HEK293 (cell line): Measurements from ENCODE around the gene SELENOF.
A peak's percentile ranks its signal among the peaks of the same experiment; 100 is the strongest.

Experiments
- CTCF ChIA-PET: fragments of 350-600 bp; formaldehyde crosslinking; extraction: SDS; loops from one replicate; lab custom pipeline; 2021; ENCODE audit warnings: antibody characterized with exemption; lab: Yijun Ruan, JAX
- POLR2A ChIA-PET: fragments of 300-600 bp; formaldehyde crosslinking; extraction: SDS; loops from one replicate; lab custom pipeline; 2020; ENCODE audit warnings: antibody characterized with exemption, inconsistent platforms; lab: Yijun Ruan, JAX
- H3K27ac ChIP-seq: fragments of 200-500 bp; sonication (Bioruptor generic); 2 replicates; pipeline ENCODE4 v1.5.1; 2014; ENCODE audit warnings: low read depth, low read length, control low read depth, inconsistent platforms; ENCODE audit errors: extremely low read depth
- H3K36me3 ChIP-seq, 2 experiments: fragments of 200-500 bp in 1 of 2; sonication (Bioruptor generic) in 1 of 2; 1 replicate in 1 of 2; 2 replicates in 1 of 2; pipeline ENCODE4 v1.5.1; 2014 to 2017; ENCODE audit warnings: inconsistent platforms in 2 of 2, low read length in 2 of 2; ENCODE audit not compliant: control insufficient read depth in 2 of 2, insufficient read depth in 1 of 2
- H3K4me1 ChIP-seq: fragments of 200-500 bp; sonication (Bioruptor generic); 2 replicates; pipeline ENCODE4 v1.5.1; 2014; ENCODE audit warnings: mild to moderate bottlenecking, low read length, inconsistent platforms; ENCODE audit not compliant: control insufficient read depth, insufficient read depth
- H3K4me3 ChIP-seq: 2 replicates; pipeline ENCODE4 v1.5.1; 2011; ENCODE audit warnings: low read depth, mild to moderate bottlenecking, control low read depth, low read length, moderate library complexity
- H3K9me3 ChIP-seq: fragments of 200-500 bp; sonication (Bioruptor generic); 2 replicates; pipeline ENCODE4 v1.5.1; 2014; ENCODE audit warnings: low read depth, low read length, inconsistent platforms; ENCODE audit not compliant: control insufficient read depth, insufficient read depth
- BCL11B ChIP-seq: fragments of 450-650 bp; formaldehyde crosslinking; IDR thresholded peaks from 2 replicates; pipeline ENCODE4 v1.5.1; 2016; ENCODE audit warnings: low read depth, missing biosample characterization, missing genetic modification characterization
- EGR2 ChIP-seq: fragments of 450-650 bp; formaldehyde crosslinking; IDR thresholded peaks from 2 replicates; pipeline ENCODE4 v1.5.1; 2016; ENCODE audit warnings: low read depth, missing biosample characterization, missing genetic modification characterization
- GFI1B ChIP-seq: fragments of 450-650 bp; formaldehyde crosslinking; IDR thresholded peaks from 2 replicates; pipeline ENCODE4 v1.5.1; 2016; ENCODE audit warnings: missing biosample characterization, missing genetic modification characterization
- GLI2 ChIP-seq: fragments of 450-650 bp; formaldehyde crosslinking; IDR thresholded peaks from 2 replicates; pipeline ENCODE4; 2017; ENCODE audit warnings: missing biosample characterization, missing genetic modification characterization, low read depth, borderline replicate concordance
- PRDM6 ChIP-seq: fragments of 450-650 bp; formaldehyde crosslinking; IDR thresholded peaks from 2 replicates; pipeline ENCODE4 v1.5.1; 2017; ENCODE audit warnings: missing biosample characterization, missing genetic modification characterization
- TCF7L2 ChIP-seq: IDR thresholded peaks from 2 replicates; pipeline ENCODE4 v1.6.1; 2011; ENCODE audit warnings: low read depth, mild to moderate bottlenecking, inconsistent platforms, low read length, moderate library complexity, borderline replicate concordance
- YY2 ChIP-seq: fragments of 450-650 bp; formaldehyde crosslinking; IDR thresholded peaks from 2 replicates; pipeline ENCODE4 v1.5.1; 2016; ENCODE audit warnings: missing biosample characterization, missing genetic modification characterization
- ZBTB6 ChIP-seq: fragments of 450-650 bp; formaldehyde crosslinking; IDR thresholded peaks from 2 replicates; pipeline ENCODE4 v1.5.1; 2017; ENCODE audit warnings: missing biosample characterization, missing genetic modification characterization
- ZBTB7A ChIP-seq: fragments of 450-650 bp; formaldehyde crosslinking; IDR thresholded peaks from 2 replicates; pipeline ENCODE4 v1.5.1; 2016; ENCODE audit warnings: low read depth, missing biosample characterization, missing genetic modification characterization
- ZFP41 ChIP-seq: fragments of 450-650 bp; formaldehyde crosslinking; IDR thresholded peaks from 2 replicates; pipeline ENCODE4 v1.5.1; 2016; ENCODE audit warnings: missing biosample characterization, missing genetic modification characterization, borderline replicate concordance
- ZNF121 ChIP-seq: fragments of 450-650 bp; formaldehyde crosslinking; IDR thresholded peaks from 2 replicates; pipeline ENCODE4 v1.5.1; 2016; ENCODE audit warnings: missing biosample characterization, missing genetic modification characterization
- ZNF174 ChIP-seq: fragments of 450-650 bp; formaldehyde crosslinking; IDR thresholded peaks from 2 replicates; pipeline ENCODE4 v1.5.0; 2017; ENCODE audit warnings: missing biosample characterization, mild to moderate bottlenecking, missing genetic modification characterization
- ZNF341 ChIP-seq: fragments of 450-650 bp; formaldehyde crosslinking; IDR thresholded peaks from 2 replicates; pipeline ENCODE4; 2016; ENCODE audit warnings: low read depth, missing biosample characterization, missing genetic modification characterization
- ZNF560 ChIP-seq: fragments of 450-650 bp; formaldehyde crosslinking; IDR thresholded peaks from 2 replicates; pipeline ENCODE4 v1.5.1; 2017; ENCODE audit warnings: missing biosample characterization, missing genetic modification characterization, borderline replicate concordance
- ZNF596 ChIP-seq: fragments of 450-650 bp; IDR thresholded peaks from 2 replicates; pipeline ENCODE4 v1.5.0; 2018; ENCODE audit warnings: missing biosample characterization, mild to moderate bottlenecking, missing genetic modification characterization, moderate library complexity
- ZNF664 ChIP-seq: fragments of 450-650 bp; formaldehyde crosslinking; IDR thresholded peaks from 2 replicates; pipeline ENCODE4 v1.5.1; 2016; ENCODE audit warnings: missing biosample characterization, missing genetic modification characterization
- ZNF747 ChIP-seq: fragments of 450-650 bp; formaldehyde crosslinking; IDR thresholded peaks from 2 replicates; pipeline ENCODE4 v1.5.1; 2016; ENCODE audit warnings: missing biosample characterization, missing genetic modification characterization
- ZSCAN16 ChIP-seq: fragments of 450-650 bp; formaldehyde crosslinking; IDR thresholded peaks from 2 replicates; pipeline ENCODE4 v1.5.1; 2016; ENCODE audit warnings: missing biosample characterization, missing genetic modification characterization

SELENOF gene

GRCh38 chr1:86942042-86942441 is 28.1 kb upstream of the SELENOF start:
- no peak overlapping the region for H3K4me3 ChIP-seq
- no peak overlapping the region for H3K27ac ChIP-seq
- ChIA-PET CTCF (interaction anchor here (0.6 to 1.1 kb wide), 5 partner anchors 17 to 562 kb away, joined by 3 to 4 read pairs (median 3); no protein-coding TSS in a partner anchor), POLR2A (no interaction called here)
- TF ChIP-seq EGR2 (tag by site-specific recombination): no peak
- peak; percentile 55 for TF ChIP-seq PRDM6
- TF ChIP-seq ZNF560 (tag by site-specific recombination): no peak
- no peak for TF ChIP-seq YY2 (tag by site-specific recombination)
- TF ChIP-seq TCF7L2: peak; percentile 51
- no peak for TF ChIP-seq ZBTB7A (tag by site-specific recombination)
- peaks cover 14% of the 10 kb centered on the region; the same call in 1 of the 2 replicates for H3K4me1 ChIP-seq
- H3K9me3 ChIP-seq: no peaks in the 10 kb centered on the region
- H3K36me3 ChIP-seq: no peaks in the 10 kb centered on the region

GRCh38 chr1:86940599-86940998 is 26.7 kb upstream of the SELENOF start:
- H3K4me1 ChIP-seq: peaks cover 14% of the 10 kb centered on the region; the same call in 1 of the 2 replicates
- peak; percentile 84 for TF ChIP-seq ZNF121 (tag by site-specific recombination)
- no peak for TF ChIP-seq ZNF664 (tag by site-specific recombination)
- no peak for TF ChIP-seq ZNF596 (tag by site-specific recombination)
- no peak for TF ChIP-seq ZNF747
- TF ChIP-seq ZBTB6 (tag by site-specific recombination): no peak
- TF ChIP-seq ZNF341 (tag by site-specific recombination): no peak
- TF ChIP-seq ZNF174 (tag by site-specific recombination): no peak
- TF ChIP-seq, all 188 proteins: peak for 1
- ChIA-PET POLR2A (no interaction called here), CTCF (no interaction called here)
- H3K4me3 ChIP-seq: no peak overlapping the region
- no peaks in the 10 kb centered on the region for H3K36me3 ChIP-seq
- no peaks in the 10 kb centered on the region for H3K9me3 ChIP-seq
- H3K27ac ChIP-seq: no peak overlapping the region

GRCh38 chr1:86939406-86939805 is 25.5 kb upstream of the SELENOF start:
- H3K9me3 ChIP-seq: no peaks in the 10 kb centered on the region
- H3K4me1 ChIP-seq: peaks cover 14% of the 10 kb centered on the region; the same call in 1 of the 2 replicates
- TF ChIP-seq ZFP41 (tag by site-specific recombination) (no peak), ZSCAN16 (no peak), GFI1B (tag by site-specific recombination) (no peak), GLI2 (tag by site-specific recombination) (no peak), BCL11B (no peak), PRDM6 (peak; percentile 63)
- ChIA-PET CTCF (interaction anchor here (0.6 to 0.8 kb wide), 2 partner anchors 93 to 145 kb away, joined by 4 to 5 read pairs; no protein-coding TSS in a partner anchor), POLR2A (no interaction called here)
- no peak overlapping the region for H3K27ac ChIP-seq
- no peak overlapping the region for H3K4me3 ChIP-seq
- no peaks in the 10 kb centered on the region for H3K36me3 ChIP-seq
